Vagina (tissue), 2 donors: ENCODE measurements around the gene PLEKHA5.

Experiments used
- POLR2A ChIP-seq, 2 donors: fragments of 450-650 bp; IDR thresholded peaks; one replicate each; pipeline ENCODE4 v1.6.1; 2017; ENCODE audit warnings: antibody characterized with exemption in 2 of 2, mild to moderate bottlenecking in 2 of 2, moderate library complexity in 2 of 2
- TF ChIP-seq, protein P1 (sequence below), 3 experiments: fragments of 450-650 bp in 2 of 3; fragments of 200-600 bp in 1 of 3; sonication (generic) in 1 of 3; IDR thresholded peaks; one replicate each; pipeline ENCODE4 v1.5.1; 2017 to 2019; ENCODE audit warnings: antibody characterized with exemption in 3 of 3, mild to moderate bottlenecking in 2 of 3, moderate library complexity in 2 of 3

DNA sequence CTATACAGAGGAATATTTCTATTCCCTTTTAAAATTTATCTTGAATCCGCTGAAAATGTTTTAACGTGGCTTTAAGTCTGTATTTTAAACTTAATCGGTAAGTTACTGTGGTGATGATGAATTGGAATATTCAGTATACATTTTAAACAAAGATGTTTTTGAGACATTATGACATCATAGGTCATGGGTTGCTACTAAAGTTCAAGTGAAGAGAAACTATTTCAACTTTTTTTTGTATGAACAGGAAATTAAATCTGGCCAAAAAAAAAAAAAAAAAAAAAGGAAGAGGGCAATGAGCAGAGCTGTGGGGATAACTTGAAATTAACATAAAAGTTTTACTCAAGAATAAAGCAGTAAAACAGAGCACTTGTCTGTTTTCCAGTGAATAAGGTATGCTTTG lies 109.0 kb downstream of the PLEKHA5 start:
- TF ChIP-seq, protein P1, sequence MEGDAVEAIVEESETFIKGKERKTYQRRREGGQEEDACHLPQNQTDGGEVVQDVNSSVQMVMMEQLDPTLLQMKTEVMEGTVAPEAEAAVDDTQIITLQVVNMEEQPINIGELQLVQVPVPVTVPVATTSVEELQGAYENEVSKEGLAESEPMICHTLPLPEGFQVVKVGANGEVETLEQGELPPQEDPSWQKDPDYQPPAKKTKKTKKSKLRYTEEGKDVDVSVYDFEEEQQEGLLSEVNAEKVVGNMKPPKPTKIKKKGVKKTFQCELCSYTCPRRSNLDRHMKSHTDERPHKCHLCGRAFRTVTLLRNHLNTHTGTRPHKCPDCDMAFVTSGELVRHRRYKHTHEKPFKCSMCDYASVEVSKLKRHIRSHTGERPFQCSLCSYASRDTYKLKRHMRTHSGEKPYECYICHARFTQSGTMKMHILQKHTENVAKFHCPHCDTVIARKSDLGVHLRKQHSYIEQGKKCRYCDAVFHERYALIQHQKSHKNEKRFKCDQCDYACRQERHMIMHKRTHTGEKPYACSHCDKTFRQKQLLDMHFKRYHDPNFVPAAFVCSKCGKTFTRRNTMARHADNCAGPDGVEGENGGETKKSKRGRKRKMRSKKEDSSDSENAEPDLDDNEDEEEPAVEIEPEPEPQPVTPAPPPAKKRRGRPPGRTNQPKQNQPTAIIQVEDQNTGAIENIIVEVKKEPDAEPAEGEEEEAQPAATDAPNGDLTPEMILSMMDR (IDR thresholded peaks at IDR 0.05), result no peak
- no peak for TF ChIP-seq POLR2A (IDR thresholded peaks at IDR 0.05)
